ENCODE data around the gene TAS2R4.
"Not testable (repeated sequence)": the region's sequence is repeated elsewhere in the genome, so short reads cannot be mapped to it uniquely, and the experiment has no call there.

Gene TAS2R4

GRCh38 chr7:141776374-141776773 lies at the start of gene TAS2R4:
Gene TAS2R4, plus strand, starts transcription at chr7:141776674. Its CDS starts 1,815 bp downstream, at chr7:141778489.
- no peak for DNase-seq (ENCODE audit: low spot score)

GRCh38 chr7:141729020-141729419 lies 47.5 kb upstream of the TAS2R4 start:
- no peak for DNase-seq (ENCODE audit: low spot score)

GRCh38 chr7:141731476-141732149 lies 44.9 kb upstream of the TAS2R4 start:
- no peak for DNase-seq (ENCODE audit: low spot score)

- DNase-seq (ENCODE audit: low spot score): no peak
These were observed 39.2 kb upstream of the TAS2R4 start for GRCh38 chr7:141737118-141737835.

GRCh38 chr7:141737836-141738591 lies 38.5 kb upstream of the TAS2R4 start, which contains the start of gene SSBP1:
Gene SSBP1, plus strand, starts transcription at chr7:141738358. Its CDS starts 809 bp downstream, at chr7:141739167.
- DNase-seq (ENCODE audit: low spot score): peak; percentile 94

- DNase-seq (ENCODE audit: low spot score): no peak
These were observed 37.9 kb upstream of the TAS2R4 start for GRCh38 chr7:141738592-141739013.

GRCh38 chr7:141739250-141739649 lies 37.2 kb upstream of the TAS2R4 start:
- no peak for DNase-seq (ENCODE audit: low spot score)

- DNase-seq (ENCODE audit: low spot score): no peak
These were observed 34.2 kb upstream of the TAS2R4 start for GRCh38 chr7:141742229-141742628.

GRCh38 chr7:141744131-141744530 lies 32.3 kb upstream of the TAS2R4 start:
- DNase-seq (ENCODE audit: low spot score): no peak

GRCh38 chr7:141748396-141748795 lies 28.1 kb upstream of the TAS2R4 start:
- DNase-seq (ENCODE audit: low spot score): no peak

- DNase-seq (ENCODE audit: low spot score): not testable (repeated sequence)
These were observed 24.6 kb upstream of the TAS2R4 start for GRCh38 chr7:141751904-141752303.

- no peak for DNase-seq (ENCODE audit: low spot score)
These were observed 23.8 kb upstream of the TAS2R4 start for GRCh38 chr7:141752634-141753033.

- DNase-seq (ENCODE audit: low spot score): peak; percentile 26
These were observed 21.5 kb upstream of the TAS2R4 start for GRCh38 chr7:141754939-141755338.

GRCh38 chr7:141763797-141764196 lies 12.7 kb upstream of the TAS2R4 start, which contains the start of gene TAS2R3:
Gene TAS2R3, plus strand, starts transcription at chr7:141764097. Its CDS starts 62 bp downstream, at chr7:141764159.
- DNase-seq (ENCODE audit: low spot score): no peak

- DNase-seq (ENCODE audit: low spot score): not testable (repeated sequence)
These were observed 6.3 kb upstream of the TAS2R4 start for GRCh38 chr7:141770083-141770583.

- DNase-seq (ENCODE audit: low spot score): peak; percentile 58
These were observed 9.5 kb downstream of the TAS2R4 start for GRCh38 chr7:141785706-141786552.

- DNase-seq (ENCODE audit: low spot score): peak; percentile 86
These were observed 11.8 kb downstream of the TAS2R4 start for GRCh38 chr7:141788296-141788695.

GRCh38 chr7:141789917-141790316 lies 13.4 kb downstream of the TAS2R4 start, which contains the start of gene TAS2R5:
Gene TAS2R5, plus strand, starts transcription at chr7:141790217. Its CDS starts 145 bp downstream, at chr7:141790362.
- no peak for DNase-seq (ENCODE audit: low spot score)

- DNase-seq (ENCODE audit: low spot score): no peak
These were observed 16.1 kb downstream of the TAS2R4 start for GRCh38 chr7:141792526-141792925.

GRCh38 chr7:141820067-141820466 lies 43.6 kb downstream of the TAS2R4 start:
- no peak for DNase-seq (ENCODE audit: low spot score)

- not testable (repeated sequence) for DNase-seq (ENCODE audit: low spot score)
These were observed 46.0 kb downstream of the TAS2R4 start for GRCh38 chr7:141822432-141822831.
